NCI-H2081 treated with DMSO at 0.1 percent for 48 hours (cell line): ENCODE measurements around the gene TVP23B.
"Not testable (repeated sequence)": the region's sequence is repeated elsewhere in the genome, so short reads cannot be mapped to it uniquely, and the experiment has no call there.

Experiments used
- DNase-seq: peaks from one replicate; lab custom pipeline; 2025; lab: John Stamatoyannopoulos, UW

The TVP23B gene

GRCh38 chr17:18791402-18791801, 10.4 kb downstream of the TVP23B start:
- DNase-seq: not testable (repeated sequence)

- not testable (repeated sequence) for DNase-seq
Observed at GRCh38 chr17:18794841-18795240, 13.9 kb downstream of the TVP23B start.

GRCh38 chr17:18796887-18797286, 15.9 kb downstream of the TVP23B start:
- not testable (repeated sequence) for DNase-seq

GRCh38 chr17:18803458-18804245, 22.7 kb downstream of the TVP23B start:
- not testable (repeated sequence) for DNase-seq

GRCh38 chr17:18815924-18816323, 34.9 kb downstream of the TVP23B start:
- DNase-seq: not testable (repeated sequence)

- DNase-seq: not testable (repeated sequence)
Observed at GRCh38 chr17:18816489-18817371, 35.7 kb downstream of the TVP23B start.

- DNase-seq: not testable (repeated sequence)
Observed at GRCh38 chr17:18821430-18821829, 40.4 kb downstream of the TVP23B start.

GRCh38 chr17:18827613-18828012, 46.6 kb downstream of the TVP23B start:
- not testable (repeated sequence) for DNase-seq

GRCh38 chr17:18848501-18848900, 67.5 kb downstream of the TVP23B start:
- no peak for DNase-seq

- DNase-seq: no peak
Observed at GRCh38 chr17:18850679-18851078, 69.7 kb downstream of the TVP23B start.

- DNase-seq: no peak
Observed at GRCh38 chr17:18851201-18851600, 70.2 kb downstream of the TVP23B start.

GRCh38 chr17:18854956-18855355, 74.0 kb downstream of the TVP23B start:
- DNase-seq: no peak

- DNase-seq: peak; percentile 68
Observed at GRCh38 chr17:18855831-18856569, 75.0 kb downstream of the TVP23B start.
